Nephron progenitor cell (in vitro differentiated cells): ENCODE data around the gene GRPEL2.
"Not testable (repeated sequence)": the region's sequence is repeated elsewhere in the genome, so short reads cannot be mapped to it uniquely, and the experiment has no call there.

Source experiments
- DNase-seq: peaks from one replicate; pipeline ENCODE4 v3.0.0; 2021
- H3K27ac Mint-ChIP-seq: 2 replicates; pipeline ENCODE4 v1.8.0; 2021; ENCODE audit warnings: mild to moderate bottlenecking, moderate library complexity, mixed read lengths
- H3K27me3 Mint-ChIP-seq: 2 replicates; pipeline ENCODE4 v1.8.0; 2021; ENCODE audit warnings: mild to moderate bottlenecking, low read depth, mixed read lengths; ENCODE audit not compliant: poor library complexity
- H3K36me3 Mint-ChIP-seq: 2 replicates; pipeline ENCODE4 v1.8.0; 2021; ENCODE audit warnings: low read depth, mixed read lengths
- H3K4me1 Mint-ChIP-seq: 2 replicates; pipeline ENCODE4 v1.8.0; 2021; ENCODE audit warnings: mixed read lengths
- H3K4me3 Mint-ChIP-seq: 2 replicates; pipeline ENCODE4 v1.8.0; 2021; ENCODE audit warnings: mild to moderate bottlenecking, moderate library complexity, mixed read lengths
- H3K9me3 Mint-ChIP-seq: 2 replicates; pipeline ENCODE4 v1.8.0; 2021; ENCODE audit warnings: mild to moderate bottlenecking, moderate library complexity, mixed read lengths
- TF ChIP-seq, protein P1 (sequence below): fragments of 200-600 bp; sonication (generic); IDR thresholded peaks from 2 replicates; pipeline ENCODE4 v1.5.0; 2021; ENCODE audit warnings: antibody characterized with exemption

GRPEL2 gene

DNA sequence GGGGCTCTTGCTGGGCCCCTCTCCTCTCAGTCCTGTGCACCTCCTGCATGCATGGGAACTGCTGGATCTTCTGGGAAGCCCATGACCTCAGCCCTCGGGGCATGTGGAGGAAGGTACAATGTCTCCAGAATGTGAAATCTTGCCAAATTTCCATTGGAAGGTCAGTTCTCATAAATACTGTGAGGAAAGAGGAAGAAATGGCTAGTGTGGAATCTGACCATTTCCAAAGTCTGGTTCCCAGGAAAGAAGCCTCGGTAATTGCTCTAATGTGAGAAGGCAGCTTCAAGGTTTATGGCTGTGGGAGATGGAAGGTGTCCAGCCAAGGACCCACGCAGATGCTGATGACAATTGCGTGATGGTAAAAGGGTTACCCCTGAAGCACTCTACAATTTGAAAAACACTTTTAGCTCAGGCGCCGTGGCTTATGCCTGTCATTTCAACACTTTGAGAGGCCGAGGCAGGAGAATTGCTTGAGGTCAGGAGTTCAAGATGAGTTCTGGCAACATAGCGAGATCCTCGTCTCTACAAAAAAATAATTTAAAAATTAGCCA is 41.9 kb downstream of the GRPEL2 start:
- peaks cover 91% of the 10 kb centered on the region for H3K4me1 Mint-ChIP-seq
- peaks cover 2% of the 10 kb centered on the region for H3K27me3 Mint-ChIP-seq
- no peak overlapping the region for H3K4me3 Mint-ChIP-seq

DNA sequence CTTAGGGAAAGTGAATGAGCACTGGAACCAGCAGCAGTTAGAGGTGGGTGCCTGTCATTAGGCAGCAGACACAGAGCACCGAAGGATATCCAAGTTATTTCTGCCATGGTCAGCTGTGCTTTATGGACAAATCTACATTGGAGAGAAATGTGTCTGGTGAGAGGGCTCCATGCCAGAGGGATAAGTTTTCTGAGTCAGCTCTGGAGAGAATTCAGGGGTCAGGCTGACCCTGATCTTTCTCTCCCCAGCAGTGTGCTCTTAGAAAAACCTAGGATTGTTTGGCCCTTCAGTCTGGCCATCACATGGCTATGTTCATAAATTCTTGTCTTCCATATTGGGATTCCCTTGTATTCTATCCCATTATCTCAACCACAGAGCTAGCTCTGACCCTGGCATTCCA is 42.7 kb downstream of the GRPEL2 start:
- H3K4me3 Mint-ChIP-seq = no peak overlapping the region
- H3K9me3 Mint-ChIP-seq = peaks cover 8% of the 10 kb centered on the region
- no peaks in the 10 kb centered on the region for H3K27me3 Mint-ChIP-seq
- H3K36me3 Mint-ChIP-seq = no peaks in the 10 kb centered on the region
- no peak for DNase-seq
- H3K4me1 Mint-ChIP-seq = peaks cover 84% of the 10 kb centered on the region
- TF ChIP-seq, protein P1, sequence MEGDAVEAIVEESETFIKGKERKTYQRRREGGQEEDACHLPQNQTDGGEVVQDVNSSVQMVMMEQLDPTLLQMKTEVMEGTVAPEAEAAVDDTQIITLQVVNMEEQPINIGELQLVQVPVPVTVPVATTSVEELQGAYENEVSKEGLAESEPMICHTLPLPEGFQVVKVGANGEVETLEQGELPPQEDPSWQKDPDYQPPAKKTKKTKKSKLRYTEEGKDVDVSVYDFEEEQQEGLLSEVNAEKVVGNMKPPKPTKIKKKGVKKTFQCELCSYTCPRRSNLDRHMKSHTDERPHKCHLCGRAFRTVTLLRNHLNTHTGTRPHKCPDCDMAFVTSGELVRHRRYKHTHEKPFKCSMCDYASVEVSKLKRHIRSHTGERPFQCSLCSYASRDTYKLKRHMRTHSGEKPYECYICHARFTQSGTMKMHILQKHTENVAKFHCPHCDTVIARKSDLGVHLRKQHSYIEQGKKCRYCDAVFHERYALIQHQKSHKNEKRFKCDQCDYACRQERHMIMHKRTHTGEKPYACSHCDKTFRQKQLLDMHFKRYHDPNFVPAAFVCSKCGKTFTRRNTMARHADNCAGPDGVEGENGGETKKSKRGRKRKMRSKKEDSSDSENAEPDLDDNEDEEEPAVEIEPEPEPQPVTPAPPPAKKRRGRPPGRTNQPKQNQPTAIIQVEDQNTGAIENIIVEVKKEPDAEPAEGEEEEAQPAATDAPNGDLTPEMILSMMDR = no peak
- peak overlapping the region; percentile 89 for H3K27ac Mint-ChIP-seq

More for the DNA sequence above, 41.9 kb downstream of the GRPEL2 start:
- Mint-ChIP-seq H3K36me3 (no peaks in the 10 kb centered on the region), H3K9me3 (peaks cover 8% of the 10 kb centered on the region), H3K27ac (peak overlapping the region; percentile 68)
- no peak for DNase-seq
- TF ChIP-seq, protein P1 = no peak

DNA sequence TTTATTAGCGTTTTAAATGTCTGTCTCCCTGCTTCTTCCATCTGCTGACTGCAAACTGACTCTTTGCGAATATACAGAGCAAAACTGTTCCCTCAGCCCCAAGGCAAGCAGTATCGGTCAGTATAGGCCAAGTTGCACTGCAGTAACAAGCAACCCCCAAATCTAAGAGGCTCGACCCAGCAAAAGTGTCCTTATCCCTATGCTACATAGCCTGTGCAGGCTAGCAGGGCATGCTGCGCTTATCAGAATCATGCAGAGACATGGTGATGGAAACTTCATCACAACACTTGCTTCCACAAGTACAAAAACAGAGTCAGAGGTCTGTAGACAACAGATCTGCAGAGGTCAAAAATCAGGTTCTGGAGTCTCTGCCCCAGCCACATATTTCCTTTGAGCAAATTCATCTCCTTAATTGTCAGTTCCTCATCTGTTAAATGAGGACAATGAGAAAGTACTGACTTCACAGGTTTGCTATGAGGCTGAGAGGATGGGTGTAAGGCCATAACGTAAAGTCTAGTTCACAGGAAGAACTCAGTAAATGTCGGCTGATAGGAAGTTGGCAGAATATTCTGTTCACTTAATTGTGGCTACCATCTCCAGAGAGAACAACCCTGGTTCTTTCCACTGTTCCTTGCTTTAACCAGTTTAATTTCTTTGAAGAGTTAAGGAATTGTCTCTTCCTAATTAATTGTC is 43.3 kb downstream of the GRPEL2 start:
- peak overlapping the region; percentile 89 for H3K27ac Mint-ChIP-seq
- TF ChIP-seq, protein P1 = no peak
- no peaks in the 10 kb centered on the region for H3K36me3 Mint-ChIP-seq
- H3K27me3 Mint-ChIP-seq = no peaks in the 10 kb centered on the region
- H3K4me1 Mint-ChIP-seq = peaks cover 78% of the 10 kb centered on the region
- no peak for DNase-seq
- no peak overlapping the region for H3K4me3 Mint-ChIP-seq
- peaks cover 8% of the 10 kb centered on the region for H3K9me3 Mint-ChIP-seq

DNA sequence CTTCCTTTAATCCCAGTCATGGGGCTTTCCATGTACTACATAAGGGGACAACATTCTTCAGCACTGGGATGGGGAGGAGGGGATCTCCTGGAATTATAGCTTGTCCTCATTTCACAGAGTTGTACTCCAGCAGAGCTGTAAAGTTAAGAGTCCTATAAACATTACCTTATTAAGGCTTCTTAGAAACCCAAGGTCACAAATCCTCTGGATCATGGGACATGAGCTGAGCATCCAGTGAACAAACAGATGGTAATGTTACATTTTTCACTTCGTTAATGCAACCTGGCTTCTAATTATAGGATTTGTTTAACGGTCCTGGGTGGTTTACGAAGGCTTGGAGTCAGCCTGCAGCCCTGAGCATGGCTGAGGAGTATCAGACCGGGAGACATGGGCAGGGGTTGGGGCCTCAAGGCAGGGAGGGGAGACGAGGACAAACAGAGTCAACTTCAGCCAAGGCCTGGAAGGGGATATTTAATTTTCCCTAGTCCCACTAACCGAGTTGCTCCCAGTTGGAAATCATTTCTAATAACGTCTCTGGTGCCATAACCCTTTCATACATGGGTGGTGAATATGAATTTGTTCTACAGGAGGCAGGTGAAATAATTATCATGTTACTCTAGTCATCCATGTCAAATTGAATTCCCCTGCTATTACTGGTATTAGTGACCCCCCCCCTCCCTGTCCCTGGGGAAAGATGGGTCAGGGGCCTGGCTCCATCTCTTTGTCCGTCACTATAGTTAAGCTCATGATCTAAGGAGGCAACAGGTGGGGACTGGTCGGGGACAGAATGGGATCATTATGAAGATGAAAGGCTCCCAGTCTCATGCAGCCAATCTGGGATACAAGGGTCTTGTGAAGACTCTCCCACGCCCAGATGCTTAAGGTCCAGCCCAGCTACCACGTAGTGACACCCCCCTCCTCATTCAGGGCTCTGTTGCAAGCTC is 44.5 kb downstream of the GRPEL2 start:
- Mint-ChIP-seq H3K4me1 (peaks cover 68% of the 10 kb centered on the region), H3K4me3 (no peak overlapping the region), H3K27ac (peak overlapping the region; percentile 73), H3K9me3 (peaks cover 8% of the 10 kb centered on the region), H3K27me3 (no peaks in the 10 kb centered on the region), H3K36me3 (no peaks in the 10 kb centered on the region)
- TF ChIP-seq, protein P1 = no peak
- no peak for DNase-seq

DNA sequence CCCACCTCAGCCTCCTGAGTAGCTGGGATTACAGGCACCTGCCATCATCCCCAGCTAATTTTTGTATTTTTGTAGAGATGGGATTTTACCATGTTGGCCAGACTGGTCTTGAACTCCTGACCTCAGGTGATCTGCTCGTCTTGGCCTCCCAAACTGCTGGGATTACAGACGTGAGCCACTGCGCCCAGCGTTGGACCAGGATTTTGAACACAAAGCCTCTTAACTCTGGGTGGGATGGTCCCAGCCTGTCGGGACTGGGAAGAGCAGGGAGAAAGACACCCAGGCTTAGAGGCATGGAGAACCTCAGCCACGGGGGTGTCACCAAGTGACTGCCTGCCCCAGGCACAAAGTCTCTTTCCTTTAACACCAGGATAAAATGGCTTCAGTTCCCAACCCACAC is 45.8 kb downstream of the GRPEL2 start:
- not testable (repeated sequence) for H3K4me3 Mint-ChIP-seq, H3K27me3 Mint-ChIP-seq, DNase-seq, H3K27ac Mint-ChIP-seq, H3K36me3 Mint-ChIP-seq, H3K9me3 Mint-ChIP-seq
- peaks cover 57% of the 10 kb centered on the region for H3K4me1 Mint-ChIP-seq

DNA sequence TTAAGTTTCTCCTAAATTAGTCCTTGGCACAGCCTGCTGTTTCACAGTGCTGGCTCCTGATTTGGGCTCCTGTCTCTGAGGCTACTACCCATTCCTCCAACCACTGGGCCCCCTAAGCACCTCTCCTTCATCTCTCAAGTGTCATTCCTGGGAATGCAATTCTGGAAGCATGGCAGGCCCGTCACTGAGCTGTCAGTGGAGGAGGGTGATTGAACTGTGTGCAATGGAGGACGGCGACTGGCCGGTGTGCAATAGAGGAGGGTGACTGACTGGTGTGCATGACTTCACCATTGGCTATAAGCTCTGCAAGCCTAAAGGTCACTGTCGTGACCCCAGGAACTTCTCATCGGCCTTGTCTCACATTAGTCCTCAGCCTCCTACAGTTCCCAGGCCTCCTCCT is 46.2 kb downstream of the GRPEL2 start:
- DNase-seq = peak; percentile 38
- H3K9me3 Mint-ChIP-seq = peaks cover 8% of the 10 kb centered on the region
- no peaks in the 10 kb centered on the region for H3K36me3 Mint-ChIP-seq
- peaks cover 56% of the 10 kb centered on the region for H3K4me1 Mint-ChIP-seq
- H3K4me3 Mint-ChIP-seq = no peak overlapping the region
- H3K27me3 Mint-ChIP-seq = no peaks in the 10 kb centered on the region
- TF ChIP-seq, protein P1 = no peak
- peak overlapping the region; percentile 33 for H3K27ac Mint-ChIP-seq
